Prostate gland (tissue), 2 donors: ENCODE data around the gene IL1RAPL1. TPM values are rescaled to one million over a fixed set of nuclear protein-coding genes. Genes with fewer than 3 reads are reported as not detected.
A peak's percentile ranks its signal among the peaks of the same experiment; 100 is the strongest.

Source experiments
- DNase-seq: peaks from one replicate; pipeline ENCODE4 v3.0.0-alpha.2; 2019; ENCODE audit warnings: low spot score
- H3K27ac ChIP-seq, 2 donors: fragments of 200-600 bp; sonication (generic); 2 replicates each; pipeline ENCODE4 v1.5.1; 2017 to 2019
- H3K27me3 ChIP-seq: fragments of 200-600 bp; sonication (generic); replicated peaks from 2 replicates; pipeline ENCODE4 v1.5.1; 2019; ENCODE audit not compliant: insufficient read depth
- H3K36me3 ChIP-seq, 2 donors: fragments of 200-600 bp; sonication (generic); 1 replicate in 1 of 2; 2 replicates in 1 of 2; pipeline versions ENCODE4 v1.5.1 to v1.8.1; 2017 to 2019
- H3K4me1 ChIP-seq: fragments of 200-600 bp; sonication (generic); replicated peaks from 2 replicates; pipeline ENCODE4 v1.5.1; 2019
- H3K4me3 ChIP-seq, 2 donors: fragments of 200-600 bp; sonication (generic); 2 replicates each; pipeline ENCODE4 v1.5.1; 2017 to 2019
- H3K9me3 ChIP-seq: fragments of 200-600 bp; sonication (generic); 2 replicates; pipeline ENCODE4 v1.5.1; 2017
- CTCF ChIP-seq, 4 experiments: fragments of 200-600 bp in 2 of 4; fragments of 450-650 bp in 2 of 4; sonication (generic) in 2 of 4; IDR thresholded peaks; 1 replicate in 3 of 4; 2 replicates in 1 of 4; pipeline ENCODE4 v1.5.1; 2016 to 2019; ENCODE audit warnings: antibody characterized with exemption in 4 of 4, mild to moderate bottlenecking in 2 of 4, moderate library complexity in 2 of 4
- POLR2A ChIP-seq: fragments of 450-650 bp; IDR thresholded peaks from one replicate; pipeline ENCODE4 v1.6.1; 2016; ENCODE audit warnings: antibody characterized with exemption, mild to moderate bottlenecking
- POLR2AphosphoS5 ChIP-seq: sonication (generic); formaldehyde crosslinking; IDR thresholded peaks from one replicate; pipeline ENCODE4 v1.6.1; 2017; ENCODE audit warnings: antibody characterized with exemption
- WGBS: methylation state at CpG from one replicate; pipeline ENCODE4 v1.1.5; 2018; 5-methylcytosine and 5-hydroxymethylcytosine counted together
- intact Hi-C: fragments of 100-400 bp; cut with DNase I; formaldehyde crosslinking; loops from one replicate; pipeline ENCODE4 v1.14.2; 2022
- total RNA-seq, 2 donors: library from RNA; depleted of rRNA; stranded (reverse); fragments of >200 nt; gene quantifications; one replicate each; pipeline ENCODE4 v1.1.0, GENCODE V29; 2016

Gene IL1RAPL1
- total RNA-seq, 2 donors from 2014 or later: 0.23 TPM

- no peak overlapping the region for H3K27ac ChIP-seq
- no peaks in the 10 kb centered on the region for H3K4me1 ChIP-seq
- H3K9me3 ChIP-seq: no peaks in the 10 kb centered on the region
- no peaks in the 10 kb centered on the region for H3K27me3 ChIP-seq
- H3K4me3 ChIP-seq: no peak overlapping the region
- intact Hi-C loops: no loop called here
- H3K36me3 ChIP-seq: no peaks in the 10 kb centered on the region
- no peak for DNase-seq
- TF ChIP-seq CTCF (IDR thresholded peaks at IDR 0.05) (no peak), POLR2AphosphoS5 (no peak), POLR2A (no peak)
- WGBS: 92% methylated on average over 4 of the region's 4 CpGs
Observed at GRCh38 chrX:29130905-29131304, 543.7 kb downstream of the IL1RAPL1 start.

DNA sequence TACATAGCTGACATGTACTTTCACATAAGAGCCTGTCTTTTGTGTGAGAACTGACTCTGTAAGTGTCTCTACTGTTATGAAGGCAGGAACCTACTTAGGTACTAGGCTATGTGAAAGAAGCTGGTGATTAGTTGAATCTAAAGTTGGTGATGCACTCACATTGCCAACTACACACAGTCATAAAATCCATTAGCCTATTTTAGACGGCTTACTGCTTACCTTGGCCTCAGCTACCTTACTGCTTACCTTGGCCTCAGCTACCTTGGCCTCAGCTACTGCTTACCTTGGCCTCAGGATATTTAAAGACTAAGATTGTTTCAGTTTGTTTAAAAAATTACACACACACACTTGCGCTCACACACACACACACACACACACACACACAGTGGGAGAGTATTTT is 549.7 kb downstream of the IL1RAPL1 start:
- no peaks in the 10 kb centered on the region for H3K4me1 ChIP-seq
- TF ChIP-seq POLR2A (no peak), POLR2AphosphoS5 (peak; percentile 28)
- DNase-seq: peak; percentile 32
- intact Hi-C loops: no loop called here
- H3K9me3 ChIP-seq: no peaks in the 10 kb centered on the region
- WGBS: 62% methylated on average over 2 of the region's 2 CpGs
- no peak overlapping the region for H3K27ac ChIP-seq
- no peak overlapping the region for H3K4me3 ChIP-seq
- H3K36me3 ChIP-seq: no peaks in the 10 kb centered on the region
- no peaks in the 10 kb centered on the region for H3K27me3 ChIP-seq

- WGBS: 71% methylated on average over 2 of the region's 2 CpGs
- no peak overlapping the region for H3K27ac ChIP-seq
- H3K9me3 ChIP-seq: no peaks in the 10 kb centered on the region
- H3K36me3 ChIP-seq: no peaks in the 10 kb centered on the region
- DNase-seq: no peak
- H3K4me1 ChIP-seq: no peaks in the 10 kb centered on the region
- no peak overlapping the region for H3K4me3 ChIP-seq
- H3K27me3 ChIP-seq: no peaks in the 10 kb centered on the region
- TF ChIP-seq POLR2A: no peak
- no peak for TF ChIP-seq POLR2AphosphoS5
- no peak for TF ChIP-seq CTCF (IDR thresholded peaks at IDR 0.05)
- intact Hi-C loops: no loop called here
Observed at GRCh38 chrX:29138003-29138402, 550.8 kb downstream of the IL1RAPL1 start.

GRCh38 chrX:29143356-29143755 is 556.1 kb downstream of the IL1RAPL1 start:
- no peak for DNase-seq
- no peak for TF ChIP-seq POLR2A
- no peak for TF ChIP-seq POLR2AphosphoS5
- TF ChIP-seq CTCF (IDR thresholded peaks at IDR 0.05): no peak
- Histone ChIP-seq H3K4me1 (no peaks in the 10 kb centered on the region), H3K27me3 (no peaks in the 10 kb centered on the region), H3K4me3 (no peak overlapping the region), H3K27ac (no peak overlapping the region), H3K36me3 (no peaks in the 10 kb centered on the region), H3K9me3 (no peaks in the 10 kb centered on the region)
- intact Hi-C loops: no loop called here
- 82% methylated on average over 5 of the region's 5 CpGs for WGBS

DNA sequence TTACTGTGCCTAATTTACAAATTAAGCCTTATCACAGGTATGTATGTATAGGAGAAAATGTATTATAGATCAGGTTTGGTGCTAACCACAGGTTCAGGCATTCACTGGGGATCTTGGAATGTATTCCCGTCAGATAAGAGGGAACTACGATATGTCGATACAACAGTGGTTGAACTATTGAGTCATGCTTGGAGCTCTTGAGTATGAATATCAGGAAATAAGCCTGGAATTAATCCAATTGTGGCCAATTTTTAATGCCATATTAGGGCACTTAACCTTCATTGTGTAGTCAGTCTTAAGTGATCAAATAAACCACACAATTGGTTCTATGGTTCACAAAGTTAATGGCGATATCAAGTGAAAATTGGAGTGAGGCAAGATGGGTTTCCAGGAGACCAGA is 556.5 kb downstream of the IL1RAPL1 start:
- 90% methylated on average over 4 of the region's 4 CpGs for WGBS
- intact Hi-C loops: no loop called here
- no peak for DNase-seq
- Histone ChIP-seq H3K9me3 (no peaks in the 10 kb centered on the region), H3K4me1 (no peaks in the 10 kb centered on the region), H3K27ac (no peak overlapping the region), H3K4me3 (no peak overlapping the region), H3K27me3 (no peaks in the 10 kb centered on the region), H3K36me3 (no peaks in the 10 kb centered on the region)
- TF ChIP-seq POLR2A (no peak), CTCF (IDR thresholded peaks at IDR 0.05) (no peak), POLR2AphosphoS5 (no peak)
